D721Med (cell line): Measurements from ENCODE around the gene CDH23.

ENCODE experiments used
- DNase-seq: peaks from one replicate; pipeline ENCODE4 v3.0.0; 2011; ENCODE audit warnings: low spot score; ENCODE audit not compliant: insufficient read length
- FAIRE-seq: peaks from 2 replicates; lab custom pipeline; 2011; peaks lifted over from hg19 to GRCh38; lab: Jason Lieb, UNC
- TF ChIP-seq, protein P1 (sequence below): IDR thresholded peaks from 2 replicates; pipeline ENCODE4 v1.5.1; 2012; ENCODE audit warnings: mild to moderate bottlenecking, control low read depth; ENCODE audit not compliant: insufficient read depth; ENCODE audit errors: missing control alignments

Gene CDH23

DNA sequence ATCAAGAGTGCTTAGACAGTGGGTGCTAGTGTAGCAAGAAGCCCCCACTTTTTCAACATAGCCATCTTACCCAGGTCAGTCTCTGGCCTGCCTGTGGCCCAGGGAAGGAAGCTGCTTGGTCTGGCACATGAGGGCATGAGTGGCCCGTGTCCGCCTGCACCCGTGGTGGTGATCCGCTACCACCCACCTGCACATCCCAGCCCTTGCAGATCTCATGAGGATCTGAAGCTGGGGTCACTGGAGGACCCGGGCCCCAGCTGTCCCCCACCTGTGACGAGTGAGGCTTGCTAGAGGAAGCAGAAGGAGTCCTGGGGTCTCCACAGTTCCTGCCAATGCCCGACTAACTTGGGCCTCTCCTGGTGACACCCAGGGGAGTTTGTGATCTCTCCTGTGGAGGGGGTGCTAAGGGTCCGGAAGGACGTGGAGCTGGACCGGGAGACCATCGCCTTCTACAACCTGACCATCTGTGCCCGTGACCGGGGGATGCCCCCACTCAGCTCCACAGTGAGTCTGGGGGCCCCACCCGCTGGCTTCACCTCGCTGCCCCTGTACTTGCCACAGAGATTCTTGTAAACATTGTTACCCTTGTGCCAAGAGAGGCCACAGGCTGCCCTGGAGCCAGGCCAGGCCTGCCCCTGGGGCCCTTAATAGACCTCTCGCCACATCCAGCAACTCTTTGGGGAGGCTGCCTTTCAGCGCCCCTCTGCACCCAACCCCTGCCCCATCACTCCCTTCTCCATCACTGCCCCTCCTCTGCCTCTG lies 387.4 kb downstream of the CDH23 start:
- TF ChIP-seq, protein P1, sequence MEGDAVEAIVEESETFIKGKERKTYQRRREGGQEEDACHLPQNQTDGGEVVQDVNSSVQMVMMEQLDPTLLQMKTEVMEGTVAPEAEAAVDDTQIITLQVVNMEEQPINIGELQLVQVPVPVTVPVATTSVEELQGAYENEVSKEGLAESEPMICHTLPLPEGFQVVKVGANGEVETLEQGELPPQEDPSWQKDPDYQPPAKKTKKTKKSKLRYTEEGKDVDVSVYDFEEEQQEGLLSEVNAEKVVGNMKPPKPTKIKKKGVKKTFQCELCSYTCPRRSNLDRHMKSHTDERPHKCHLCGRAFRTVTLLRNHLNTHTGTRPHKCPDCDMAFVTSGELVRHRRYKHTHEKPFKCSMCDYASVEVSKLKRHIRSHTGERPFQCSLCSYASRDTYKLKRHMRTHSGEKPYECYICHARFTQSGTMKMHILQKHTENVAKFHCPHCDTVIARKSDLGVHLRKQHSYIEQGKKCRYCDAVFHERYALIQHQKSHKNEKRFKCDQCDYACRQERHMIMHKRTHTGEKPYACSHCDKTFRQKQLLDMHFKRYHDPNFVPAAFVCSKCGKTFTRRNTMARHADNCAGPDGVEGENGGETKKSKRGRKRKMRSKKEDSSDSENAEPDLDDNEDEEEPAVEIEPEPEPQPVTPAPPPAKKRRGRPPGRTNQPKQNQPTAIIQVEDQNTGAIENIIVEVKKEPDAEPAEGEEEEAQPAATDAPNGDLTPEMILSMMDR = no peak
- FAIRE-seq = no peak
- no peak for DNase-seq

DNA sequence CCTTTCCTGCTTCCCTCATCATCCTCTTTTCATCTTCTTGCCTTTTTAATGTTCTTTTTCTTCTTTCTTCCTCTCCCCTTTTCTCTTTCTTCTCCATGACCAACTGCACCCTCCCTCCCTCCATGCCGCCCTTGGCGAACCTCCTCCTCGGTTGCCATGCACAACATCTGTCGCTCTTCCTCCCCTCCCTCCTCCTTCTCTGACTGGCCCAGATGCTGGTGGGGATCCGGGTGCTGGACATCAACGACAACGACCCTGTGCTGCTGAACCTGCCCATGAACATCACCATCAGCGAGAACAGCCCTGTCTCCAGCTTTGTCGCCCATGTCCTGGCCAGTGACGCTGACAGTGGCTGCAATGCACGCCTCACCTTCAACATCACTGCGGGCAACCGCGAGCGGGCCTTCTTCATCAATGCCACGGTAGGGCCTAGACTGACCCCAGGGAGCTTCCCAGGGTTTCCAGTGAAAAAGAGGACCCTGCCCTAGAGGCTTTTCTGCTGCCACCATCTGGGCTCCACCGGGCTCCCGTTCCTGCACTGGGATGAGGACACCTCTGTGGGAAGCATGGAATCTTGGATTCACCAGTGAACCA lies 388.1 kb downstream of the CDH23 start:
- TF ChIP-seq, protein P1 = no peak
- DNase-seq (no peak), FAIRE-seq (no peak)

DNA sequence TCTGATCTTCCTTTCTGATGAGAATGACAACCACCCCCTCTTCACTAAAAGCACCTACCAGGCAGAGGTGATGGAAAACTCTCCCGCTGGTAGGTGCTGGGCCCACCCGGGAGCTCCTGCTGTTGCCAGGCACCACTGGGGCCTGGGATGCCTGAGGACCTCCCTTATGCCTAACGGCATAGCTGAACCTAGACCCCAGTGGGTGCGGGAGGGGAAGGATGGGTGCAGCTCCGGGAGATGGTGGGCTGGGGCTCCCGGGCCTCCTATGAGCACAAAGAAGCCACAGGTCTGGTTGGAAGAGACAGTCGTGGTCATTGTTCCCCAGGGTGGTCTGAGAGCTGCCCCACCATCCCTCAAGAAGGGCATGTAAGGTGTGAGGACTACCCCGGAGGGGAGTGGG lies 392.2 kb downstream of the CDH23 start:
- TF ChIP-seq, protein P1 = no peak
- DNase-seq (no peak), FAIRE-seq (no peak)

DNA sequence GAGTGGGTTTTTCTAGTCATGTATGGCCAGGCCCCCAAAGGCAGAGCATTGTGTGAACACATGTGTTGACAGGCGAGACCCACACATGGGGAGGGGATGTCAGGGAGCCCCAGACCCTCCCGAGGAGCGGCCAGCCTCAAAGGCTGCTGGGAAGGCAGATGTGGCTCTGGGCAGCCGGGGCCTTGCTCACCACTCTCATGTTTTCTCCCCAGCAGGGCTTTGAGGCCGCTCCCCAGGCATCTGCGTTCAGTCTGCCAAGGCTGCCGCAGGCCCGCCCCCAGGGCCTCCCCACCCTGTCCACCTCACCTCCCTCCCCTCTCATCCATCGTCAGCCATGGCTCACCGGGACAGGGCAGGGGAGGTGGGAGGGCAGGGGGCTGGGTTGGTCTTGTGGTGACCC lies 393.2 kb downstream of the CDH23 start:
- FAIRE-seq (no peak), DNase-seq (no peak)
- TF ChIP-seq, protein P1 = no peak

DNA sequence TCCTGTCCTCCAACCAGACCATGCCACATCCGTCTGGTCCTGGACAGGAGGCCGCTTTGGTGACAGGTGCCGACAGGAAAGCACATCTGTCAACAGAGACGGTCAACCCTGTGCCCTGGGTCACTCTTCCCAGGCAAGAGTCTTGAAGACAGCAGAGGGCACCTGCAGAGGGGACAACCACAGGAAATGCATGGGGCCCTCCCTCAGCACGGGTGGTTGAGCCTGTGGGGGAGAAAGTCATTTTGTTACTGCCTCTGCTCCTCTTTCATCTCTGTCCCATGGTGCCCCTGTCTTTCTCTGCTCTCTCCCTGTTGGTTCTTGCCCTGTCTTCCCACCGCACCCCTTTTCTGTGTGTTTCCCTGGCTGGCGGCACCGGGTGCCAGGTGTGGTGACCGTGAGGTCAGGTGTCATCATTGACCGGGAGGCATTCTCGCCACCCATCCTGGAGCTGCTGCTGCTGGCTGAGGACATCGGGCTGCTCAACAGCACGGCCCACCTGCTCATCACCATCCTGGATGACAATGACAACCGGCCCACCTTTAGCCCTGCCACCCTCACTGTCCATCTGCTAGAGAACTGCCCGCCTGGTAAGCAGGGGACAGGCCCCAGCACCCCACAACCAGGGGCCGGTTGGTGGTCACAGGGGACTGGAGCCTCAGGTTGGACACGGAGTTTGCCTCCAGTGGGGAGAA lies 394.2 kb downstream of the CDH23 start:
- FAIRE-seq = no peak
- no peak for DNase-seq
- TF ChIP-seq, protein P1 = no peak

DNA sequence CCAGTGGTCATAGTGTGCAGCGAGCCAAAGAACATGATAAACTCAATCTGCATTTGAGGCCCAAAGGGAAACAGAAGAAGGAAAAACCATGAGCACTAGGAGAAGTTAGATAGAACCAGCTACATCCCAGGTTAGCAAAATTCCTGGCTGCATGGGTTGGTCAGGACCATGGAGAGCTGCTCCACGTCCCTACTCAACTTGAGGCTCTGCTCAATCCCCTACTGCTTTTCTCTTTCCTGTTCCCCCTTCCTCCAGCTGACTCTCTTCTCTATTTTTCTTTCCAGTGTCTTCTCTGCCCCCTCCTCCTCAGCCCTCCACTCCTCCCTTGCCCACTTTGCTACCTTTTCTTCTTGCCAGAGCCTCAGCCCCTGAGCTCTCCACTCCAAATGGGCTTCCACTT lies 398.5 kb downstream of the CDH23 start:
- no peak for FAIRE-seq
- DNase-seq = no peak
- TF ChIP-seq, protein P1 = no peak
